ENCODE results near the gene MRC2.
A peak's percentile ranks its signal among the peaks of the same experiment; 100 is the strongest.

Gene MRC2

DNA sequence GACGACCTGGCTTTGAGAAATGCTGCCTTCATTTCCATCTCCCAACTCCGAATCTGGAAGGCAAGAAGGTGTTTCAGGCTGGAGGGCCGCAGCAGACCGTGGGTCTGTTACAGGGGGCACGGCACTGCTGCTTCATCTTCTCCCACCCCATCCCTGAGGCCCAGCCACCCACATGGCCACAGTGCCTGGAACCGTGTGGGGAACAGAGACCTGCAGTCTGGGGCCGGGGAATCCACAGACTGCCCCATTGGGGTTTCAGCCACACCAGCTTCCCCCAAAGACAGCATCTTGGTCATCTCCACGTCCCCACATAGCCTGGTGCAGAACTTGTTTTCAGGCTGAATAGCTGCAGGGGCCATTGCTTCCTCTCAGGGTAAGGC lies 74.2 kb downstream of the MRC2 start:
- DNase-seq (ENCODE audit: low spot score) = no peak

GRCh38 chr17:62702746-62703260 lies 75.3 kb downstream of the MRC2 start:
- no peak for DNase-seq (ENCODE audit: low spot score)

DNA sequence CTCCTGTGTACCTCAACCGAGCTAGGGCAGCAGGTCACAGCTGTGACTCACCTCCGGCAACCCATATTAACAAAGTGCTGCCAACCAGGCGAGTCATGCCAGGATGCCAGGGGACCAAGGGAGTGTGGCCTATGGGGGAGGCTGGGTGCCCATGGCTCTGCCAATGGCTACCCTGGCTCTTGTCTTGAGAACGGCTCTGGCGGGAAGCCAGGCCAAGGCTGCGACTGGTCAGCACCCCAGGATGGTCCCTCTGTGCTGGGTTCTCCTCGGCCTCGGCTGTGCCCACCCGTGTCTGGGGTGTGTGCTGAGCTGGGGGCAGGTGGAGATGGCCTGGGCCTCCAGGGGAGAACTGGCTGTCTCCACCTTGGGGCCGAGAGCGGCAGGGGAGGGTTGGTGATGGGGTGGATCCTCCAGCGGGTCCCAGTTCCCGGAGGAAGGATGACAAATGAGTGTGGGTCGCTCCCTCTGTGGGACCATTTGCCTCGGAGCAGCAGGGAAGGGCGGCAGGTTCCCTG lies 75.8 kb downstream of the MRC2 start:
- DNase-seq (ENCODE audit: low spot score) = no peak

DNA sequence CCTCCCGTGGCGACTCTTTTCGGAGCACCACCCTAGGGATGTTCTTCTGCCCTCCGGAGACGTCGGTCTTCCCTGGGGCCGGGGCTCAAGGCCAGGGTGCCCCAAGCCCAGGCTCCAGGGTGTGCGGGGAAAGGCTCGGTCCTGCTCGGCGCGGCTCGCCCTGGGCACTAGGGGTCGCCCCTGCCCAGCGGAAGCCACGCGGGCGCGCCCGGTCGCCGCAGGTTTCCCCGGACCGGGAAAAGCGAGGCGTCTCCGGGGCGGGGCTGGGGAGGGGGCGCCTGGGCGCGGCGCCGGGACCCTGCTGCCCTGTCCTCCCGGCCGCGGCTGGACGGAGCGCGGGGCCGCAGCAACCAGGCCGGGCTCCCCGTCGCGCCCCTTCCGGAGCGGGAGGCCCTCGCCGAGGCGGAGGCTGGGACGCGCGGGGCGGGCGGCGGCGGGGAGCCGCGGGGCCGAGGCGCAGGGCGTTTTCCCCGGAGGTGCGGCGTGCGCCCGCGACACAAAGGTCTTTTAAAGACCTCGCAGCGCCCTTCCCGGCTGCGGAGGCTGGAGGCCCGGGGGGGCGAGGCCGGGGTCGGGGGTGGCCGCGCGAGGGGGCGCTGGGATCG lies 76.4 kb downstream of the MRC2 start:
- peak; percentile 78 for DNase-seq (ENCODE audit: low spot score)

GRCh38 chr17:62704381-62704971 lies 77.0 kb downstream of the MRC2 start:
- DNase-seq (ENCODE audit: low spot score) = no peak

DNA sequence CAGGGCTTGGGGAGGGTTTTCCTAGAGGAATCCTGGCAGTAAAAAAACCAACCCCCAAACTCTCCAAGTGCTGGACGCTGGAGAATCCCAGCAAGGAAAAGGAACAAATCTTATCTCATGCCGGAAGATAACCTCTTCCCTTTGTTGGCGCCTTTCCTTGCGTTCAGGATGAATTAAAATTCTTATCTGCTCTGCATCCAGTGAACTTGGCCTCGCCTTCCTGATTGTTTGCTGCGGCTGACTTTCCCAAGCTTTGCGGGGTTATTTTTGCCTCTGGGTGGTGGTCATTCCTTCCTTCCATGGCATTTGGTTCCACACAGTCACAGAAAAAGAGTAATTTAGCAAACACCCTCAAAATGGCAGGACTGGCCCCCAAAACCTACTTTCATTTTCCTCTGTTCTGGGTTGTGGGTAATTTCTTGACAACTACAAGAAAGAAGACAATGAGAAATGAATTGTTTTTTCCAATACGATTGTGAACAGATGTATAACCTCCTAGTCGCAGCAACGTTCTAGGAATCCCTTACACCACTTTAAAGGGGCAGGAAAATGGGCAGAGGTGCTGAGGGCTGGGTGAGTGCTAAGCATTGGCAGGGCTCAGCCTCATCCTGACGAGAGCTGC lies 77.8 kb downstream of the MRC2 start:
- no peak for DNase-seq (ENCODE audit: low spot score)

- DNase-seq (ENCODE audit: low spot score) = peak; percentile 89
Observed at GRCh38 chr17:62705778-62706597, 78.5 kb downstream of the MRC2 start.

DNA sequence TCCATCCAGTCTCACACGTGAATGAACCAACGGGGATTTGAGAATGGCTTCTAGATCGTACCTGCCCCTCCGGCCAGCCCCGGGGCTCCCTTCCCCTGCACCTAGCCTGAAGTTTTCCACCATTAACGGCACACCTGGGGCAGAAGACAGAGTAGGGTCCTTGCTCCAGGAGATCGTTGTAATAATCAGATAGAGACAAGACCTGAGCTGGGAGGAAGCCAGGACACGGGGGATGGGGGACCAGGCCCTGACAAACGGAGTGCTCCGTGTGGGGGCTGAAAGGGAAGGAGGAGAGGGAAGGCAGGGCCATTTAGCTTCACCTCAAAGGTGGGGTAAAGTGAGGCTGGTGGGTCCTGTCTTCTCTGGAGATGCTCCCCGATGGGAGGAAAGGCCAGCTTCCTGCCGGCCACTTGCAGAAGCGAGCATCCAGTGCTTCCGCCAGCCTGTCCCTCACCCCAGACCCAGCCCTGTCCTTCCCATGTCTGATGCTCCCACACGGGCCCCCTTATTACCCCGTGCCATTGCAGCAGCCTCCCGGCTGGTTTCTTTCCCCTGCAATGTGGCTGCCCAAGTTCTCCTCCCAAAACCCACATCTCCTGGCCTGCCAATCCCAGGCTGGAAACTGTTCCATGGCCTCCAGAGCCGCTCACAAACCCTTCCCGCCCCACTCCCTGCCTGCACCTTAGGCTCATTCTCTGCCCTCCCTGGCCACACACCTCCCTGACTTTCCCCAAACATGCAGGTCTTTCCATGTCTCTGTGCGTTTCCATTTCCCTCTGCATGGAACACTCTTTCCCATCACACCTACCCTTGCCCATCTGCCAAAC lies 79.3 kb downstream of the MRC2 start:
- no peak for DNase-seq (ENCODE audit: low spot score)

DNA sequence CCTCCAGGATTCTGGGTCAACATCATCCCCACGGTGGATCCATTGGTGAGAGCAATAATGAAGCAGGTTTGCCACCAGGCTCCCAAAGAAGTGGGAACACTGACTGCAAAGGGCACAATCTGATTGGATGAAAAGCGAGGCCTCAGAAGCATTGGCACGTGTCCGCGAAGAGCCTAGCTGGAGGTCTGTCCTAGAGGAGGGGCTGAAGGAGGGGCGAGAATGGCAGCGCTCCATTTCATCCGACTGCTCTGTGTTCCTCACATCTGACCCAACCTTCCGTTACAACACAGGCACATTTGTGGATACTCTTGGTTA lies 79.9 kb downstream of the MRC2 start:
- DNase-seq (ENCODE audit: low spot score) = no peak

GRCh38 chr17:62708587-62708986 lies 81.1 kb downstream of the MRC2 start:
- DNase-seq (ENCODE audit: low spot score) = no peak

GRCh38 chr17:62712171-62712581 lies 84.7 kb downstream of the MRC2 start:
- no peak for DNase-seq (ENCODE audit: low spot score)

DNA sequence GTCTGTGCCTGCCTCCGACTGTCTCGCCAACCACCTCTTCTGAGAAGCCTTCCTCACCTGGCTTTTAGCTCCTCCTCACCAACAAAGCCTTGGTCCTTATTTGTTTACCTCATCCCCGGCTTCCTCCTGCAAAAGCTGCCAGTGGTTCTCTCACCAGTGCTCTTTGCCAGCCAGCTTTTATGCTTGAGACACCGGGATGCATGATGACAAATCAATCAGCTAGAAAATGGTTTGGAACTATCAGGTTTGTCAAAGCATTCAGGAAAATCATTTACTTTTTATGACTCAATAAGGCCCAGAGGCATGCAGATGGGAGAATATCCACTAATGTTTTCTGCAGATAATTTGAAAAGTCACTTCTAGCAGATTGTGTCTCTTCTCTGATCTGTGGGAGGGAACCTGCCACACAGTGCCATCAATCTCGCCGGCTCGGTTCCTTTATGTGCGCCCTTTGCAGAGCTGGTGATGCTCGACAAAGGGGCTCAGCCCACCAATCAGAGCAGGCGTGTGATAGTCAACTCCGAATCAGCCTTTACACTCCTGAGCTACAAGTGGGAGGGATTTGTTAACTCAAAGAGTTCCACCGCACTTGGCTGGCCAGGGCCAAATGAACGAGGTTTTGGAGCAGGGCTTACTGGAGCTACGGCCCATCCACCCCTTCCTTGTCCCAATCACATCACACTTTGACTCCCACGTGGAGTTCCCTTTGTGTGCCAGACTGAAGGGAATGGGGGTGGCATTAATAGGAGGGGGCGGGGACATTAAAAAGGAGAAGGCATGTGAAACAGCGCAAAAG lies 85.8 kb downstream of the MRC2 start:
- peak; percentile 40 for DNase-seq (ENCODE audit: low spot score)

GRCh38 chr17:62714016-62714777 lies 86.7 kb downstream of the MRC2 start:
- DNase-seq (ENCODE audit: low spot score) = no peak

DNA sequence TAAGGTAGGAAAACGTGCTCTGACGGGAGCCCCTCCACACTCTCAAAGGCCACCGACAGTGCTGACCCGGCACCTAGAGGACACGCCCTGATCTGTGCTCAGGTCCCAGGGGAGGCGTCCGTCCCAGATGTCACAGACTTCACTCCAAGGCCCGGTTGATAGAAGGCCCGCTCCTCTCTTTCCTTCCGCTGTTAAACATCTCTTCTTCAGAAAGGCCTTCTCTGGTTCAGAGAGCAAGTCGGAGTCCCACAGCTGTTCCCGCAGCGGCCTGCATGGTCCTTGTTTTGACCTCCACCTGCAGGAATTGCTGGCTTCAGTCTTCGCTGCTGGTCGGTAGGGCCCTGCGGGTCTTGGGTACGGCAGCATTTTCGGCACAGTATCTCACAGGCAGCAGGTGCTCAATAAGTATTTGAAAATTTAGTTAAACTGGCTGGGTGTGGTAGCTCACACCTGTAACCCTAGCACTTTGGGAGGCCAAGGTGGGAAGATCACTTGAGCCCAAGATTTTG lies 88.5 kb downstream of the MRC2 start:
- DNase-seq (ENCODE audit: low spot score) = no peak

GRCh38 chr17:62716834-62717588 lies 89.5 kb downstream of the MRC2 start:
- no peak for DNase-seq (ENCODE audit: low spot score)

GRCh38 chr17:62717589-62717855 lies 90.1 kb downstream of the MRC2 start:
- DNase-seq (ENCODE audit: low spot score) = no peak

DNA sequence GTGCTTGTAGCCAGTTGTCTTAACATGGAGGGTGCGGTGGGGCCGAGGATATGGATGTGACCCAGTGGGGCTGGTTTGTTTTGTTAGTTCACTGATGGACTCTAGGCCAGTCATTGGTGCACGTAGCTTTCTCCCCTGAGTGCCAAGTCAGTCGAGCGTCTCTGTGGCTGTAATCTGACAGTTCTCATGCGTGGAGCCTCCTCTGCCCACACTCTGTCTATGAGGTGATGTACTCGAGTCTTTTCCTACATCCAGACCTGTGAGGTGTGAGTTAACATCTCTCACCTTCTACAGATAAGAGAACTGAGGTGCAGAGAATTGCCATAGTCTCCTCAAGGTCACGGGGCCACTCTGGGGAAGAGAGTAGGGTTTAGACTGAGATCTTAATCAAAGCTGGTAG lies 90.4 kb downstream of the MRC2 start:
- DNase-seq (ENCODE audit: low spot score) = no peak

DNA sequence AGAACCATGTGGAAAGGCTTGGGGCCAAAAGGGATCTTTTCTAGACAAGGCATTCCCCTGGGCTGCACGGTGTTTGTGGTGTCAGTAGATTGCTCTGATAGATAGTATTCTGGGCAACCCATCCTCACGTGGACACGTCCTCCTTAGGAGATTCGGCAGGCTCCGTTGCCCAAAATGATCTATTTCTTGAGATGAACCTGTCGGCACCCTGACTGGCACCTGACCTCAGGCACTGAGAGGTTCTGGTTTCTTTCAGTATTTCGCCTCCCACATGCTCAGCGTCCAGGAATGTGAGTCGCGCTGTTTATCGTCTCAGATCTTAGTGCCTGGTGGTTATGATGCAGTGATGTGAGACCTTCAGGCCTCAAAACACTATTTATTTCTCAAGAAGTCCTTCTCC lies 91.0 kb downstream of the MRC2 start:
- DNase-seq (ENCODE audit: low spot score) = no peak

GRCh38 chr17:62719586-62719985 lies 92.1 kb downstream of the MRC2 start:
- DNase-seq (ENCODE audit: low spot score) = no peak

All from Ammon's horn (tissue), 1 donor.